Cortex of kidney (tissue), 1 donor: Measurements from ENCODE around the gene ABCA2.

Experiments
- DNase-seq: peaks from one replicate; lab custom pipeline; 2025; lab: John Stamatoyannopoulos, UW

The ABCA2 gene

GRCh38 chr9:137029058-137029936, 1.3 kb upstream of the ABCA2 start:
- DNase-seq = no peak

DNA sequence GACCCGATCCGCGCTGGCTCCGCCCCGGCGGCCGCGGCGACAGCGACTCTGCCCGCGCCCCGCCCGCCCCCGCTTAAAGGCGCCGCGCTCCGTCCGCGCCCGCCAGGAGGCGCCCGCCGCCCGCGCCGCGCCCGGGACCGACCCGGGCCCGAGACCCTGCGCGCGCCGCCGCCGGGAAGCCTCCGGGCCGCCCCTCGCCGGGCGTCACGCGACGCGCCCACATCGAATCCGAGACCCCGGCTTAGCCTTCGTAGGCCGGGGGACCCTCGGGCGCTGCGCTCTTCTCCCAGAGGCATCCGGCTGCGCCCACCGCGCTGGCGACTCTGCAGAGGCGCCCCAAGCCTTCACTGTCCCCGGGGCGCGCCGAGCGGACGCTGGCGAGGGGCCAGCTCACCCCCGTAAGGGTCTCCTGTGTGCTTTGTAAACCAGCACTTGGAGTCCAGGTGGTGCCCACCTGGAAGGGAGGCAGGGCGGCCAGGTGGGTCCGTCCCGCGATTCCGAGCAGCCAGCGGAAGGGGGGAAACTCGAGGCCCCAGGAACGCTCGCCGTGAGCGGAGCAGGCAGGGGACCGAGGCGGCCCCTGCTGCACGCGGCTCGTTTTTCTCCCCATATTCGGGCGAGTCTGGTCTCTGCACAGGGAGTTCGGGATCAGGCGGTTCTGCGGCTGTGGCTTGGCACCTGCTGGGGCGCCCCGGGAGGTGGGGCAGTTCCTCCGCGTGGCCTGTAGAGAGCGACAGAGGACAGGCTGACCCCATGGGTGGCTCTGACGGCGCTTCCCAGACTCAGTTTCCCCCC, 423 bp upstream of the ABCA2 start:
- DNase-seq = no peak

DNA sequence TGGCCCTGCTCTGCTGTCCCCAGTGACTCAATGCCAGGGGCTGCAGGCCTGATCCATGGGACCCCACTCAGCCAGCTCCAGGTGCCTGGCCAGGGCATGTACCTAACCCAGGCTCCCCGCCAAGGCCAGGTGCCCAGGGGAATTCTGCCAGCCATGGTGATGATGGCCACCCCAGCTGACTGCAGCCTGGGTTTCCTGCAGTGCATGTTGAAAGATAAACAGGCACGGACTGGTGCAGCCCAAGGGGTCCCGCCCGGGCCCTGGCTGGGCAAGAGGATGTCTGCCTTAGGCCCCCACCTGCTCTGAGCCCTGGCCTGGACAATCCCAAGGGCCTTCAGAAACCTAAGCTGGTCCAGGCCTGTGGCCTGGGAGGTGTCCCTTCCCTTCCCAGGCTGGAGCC, 1.2 kb downstream of the ABCA2 start:
- DNase-seq = no peak

DNA sequence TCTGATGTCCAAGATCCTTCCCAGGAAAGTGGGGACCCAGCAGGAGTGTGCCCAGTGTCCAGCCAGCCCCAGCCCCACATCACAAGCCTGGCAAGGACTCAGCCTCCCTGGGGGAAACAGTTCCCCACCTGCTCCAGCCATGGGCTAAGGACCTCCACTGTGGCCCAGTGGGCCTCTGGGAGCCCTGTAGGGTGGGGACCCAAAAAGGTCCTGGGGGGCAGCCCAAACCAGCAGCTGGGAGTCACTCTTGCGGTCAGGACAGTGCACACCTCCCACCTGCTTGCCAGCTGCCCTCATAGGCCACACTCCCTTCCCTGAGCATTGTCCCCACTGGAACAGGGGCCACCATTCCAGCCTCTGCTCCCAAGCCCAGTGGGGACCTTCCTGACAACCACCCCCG, 1.7 kb downstream of the ABCA2 start:
- no peak for DNase-seq

GRCh38 chr9:137025517-137025966, 2.5 kb downstream of the ABCA2 start:
- DNase-seq = no peak

- DNase-seq = no peak
Observed at GRCh38 chr9:137023583-137023991, 4.5 kb downstream of the ABCA2 start.

DNA sequence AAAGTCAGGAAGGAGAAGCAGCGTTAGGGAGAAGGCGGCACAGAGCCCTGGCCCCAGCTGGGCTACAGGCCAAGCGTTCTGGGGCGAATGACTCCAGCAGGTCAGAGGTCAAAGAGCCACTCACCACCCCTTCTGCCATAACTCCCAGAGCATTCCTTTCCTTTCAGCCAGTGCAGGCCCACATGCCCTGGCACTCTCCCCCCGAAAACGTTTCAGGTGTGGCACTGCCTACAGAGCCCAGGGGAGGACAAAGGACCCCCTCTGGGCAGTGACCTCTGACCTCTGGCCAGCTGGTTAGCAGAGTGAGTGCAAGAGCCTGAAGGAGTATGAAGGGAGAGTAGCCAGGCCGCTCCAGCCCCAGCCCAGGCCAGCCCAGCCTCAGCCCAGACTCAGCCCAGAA, 4.9 kb downstream of the ABCA2 start:
- DNase-seq = no peak

GRCh38 chr9:137022662-137023008, 5.4 kb downstream of the ABCA2 start:
- DNase-seq = no peak

DNA sequence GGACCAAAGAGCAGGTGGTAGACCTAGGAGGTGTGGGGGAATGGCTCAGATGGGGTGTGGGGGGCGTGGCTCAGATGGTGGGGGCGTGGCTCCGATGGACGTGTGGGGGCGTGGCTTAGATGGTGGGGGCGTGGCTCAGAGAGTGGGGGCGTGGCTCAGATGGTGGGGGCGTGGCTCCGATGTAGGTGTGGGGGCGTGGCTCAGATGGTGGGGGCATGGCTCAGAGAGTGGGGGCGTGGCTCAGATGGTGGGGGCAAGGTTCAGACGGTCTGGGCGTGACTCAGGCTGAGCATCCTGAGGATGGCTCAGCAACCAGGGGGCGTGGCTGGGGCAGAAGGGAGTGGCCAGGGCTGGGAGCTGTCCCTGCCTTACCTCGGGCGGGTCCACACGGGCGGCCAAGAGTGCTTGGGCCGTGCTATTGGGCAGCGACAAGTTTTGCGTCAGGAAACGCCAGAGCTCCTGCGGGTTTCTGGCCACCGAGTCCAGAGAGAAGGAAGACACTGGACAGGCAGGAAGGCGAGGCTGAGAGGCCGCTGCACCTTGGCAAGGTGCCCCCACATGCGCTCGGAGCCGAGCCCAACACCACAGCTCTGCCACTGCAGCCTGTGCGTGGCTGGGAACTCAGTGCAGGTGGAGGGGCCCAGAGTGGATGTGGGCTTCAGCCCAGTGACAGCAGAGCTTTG, 5.9 kb downstream of the ABCA2 start:
- DNase-seq = no peak

GRCh38 chr9:137021568-137021978, 6.5 kb downstream of the ABCA2 start:
- DNase-seq = no peak

DNA sequence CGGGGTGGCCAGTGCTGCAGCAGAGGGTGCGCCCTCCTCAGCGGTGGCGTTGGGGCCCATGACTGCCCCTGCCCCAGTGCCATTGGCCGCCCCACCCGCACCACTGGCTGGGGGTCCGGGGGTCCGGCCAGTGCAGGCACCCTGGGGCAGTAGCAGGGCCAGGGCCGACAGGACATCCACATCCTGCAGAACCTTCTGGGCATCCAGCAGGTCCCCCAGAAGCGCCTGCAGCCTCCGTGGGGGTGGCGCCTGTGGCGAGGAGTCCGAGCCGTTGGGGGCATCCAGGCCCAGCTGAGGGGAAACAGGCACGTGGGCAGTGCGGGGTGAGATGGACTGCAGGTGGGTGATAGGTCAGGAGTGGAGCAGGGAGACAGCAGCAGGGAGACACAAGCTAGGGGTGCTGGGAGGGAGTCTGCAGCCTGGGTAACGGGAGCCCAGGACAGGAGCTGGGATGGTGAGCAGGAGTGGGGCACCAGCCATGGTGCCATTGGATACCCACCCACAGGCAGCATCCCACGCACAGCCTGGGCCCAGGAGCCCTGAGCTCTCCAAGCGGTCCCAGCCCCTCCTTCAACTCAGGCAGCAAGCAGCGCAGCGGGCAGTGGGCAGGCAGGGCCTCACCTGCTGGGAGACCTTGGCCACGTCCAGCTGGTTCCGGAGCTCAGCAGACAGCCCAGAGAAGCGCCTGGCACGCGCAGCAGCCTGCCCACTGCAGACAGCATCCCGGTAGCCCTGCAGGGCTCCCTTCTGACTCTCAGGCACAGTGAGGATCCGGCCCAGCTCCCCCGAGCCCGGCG, 7.1 kb downstream of the ABCA2 start:
- no peak for DNase-seq

GRCh38 chr9:137019891-137020683, 8.0 kb downstream of the ABCA2 start:
- DNase-seq = no peak

DNA sequence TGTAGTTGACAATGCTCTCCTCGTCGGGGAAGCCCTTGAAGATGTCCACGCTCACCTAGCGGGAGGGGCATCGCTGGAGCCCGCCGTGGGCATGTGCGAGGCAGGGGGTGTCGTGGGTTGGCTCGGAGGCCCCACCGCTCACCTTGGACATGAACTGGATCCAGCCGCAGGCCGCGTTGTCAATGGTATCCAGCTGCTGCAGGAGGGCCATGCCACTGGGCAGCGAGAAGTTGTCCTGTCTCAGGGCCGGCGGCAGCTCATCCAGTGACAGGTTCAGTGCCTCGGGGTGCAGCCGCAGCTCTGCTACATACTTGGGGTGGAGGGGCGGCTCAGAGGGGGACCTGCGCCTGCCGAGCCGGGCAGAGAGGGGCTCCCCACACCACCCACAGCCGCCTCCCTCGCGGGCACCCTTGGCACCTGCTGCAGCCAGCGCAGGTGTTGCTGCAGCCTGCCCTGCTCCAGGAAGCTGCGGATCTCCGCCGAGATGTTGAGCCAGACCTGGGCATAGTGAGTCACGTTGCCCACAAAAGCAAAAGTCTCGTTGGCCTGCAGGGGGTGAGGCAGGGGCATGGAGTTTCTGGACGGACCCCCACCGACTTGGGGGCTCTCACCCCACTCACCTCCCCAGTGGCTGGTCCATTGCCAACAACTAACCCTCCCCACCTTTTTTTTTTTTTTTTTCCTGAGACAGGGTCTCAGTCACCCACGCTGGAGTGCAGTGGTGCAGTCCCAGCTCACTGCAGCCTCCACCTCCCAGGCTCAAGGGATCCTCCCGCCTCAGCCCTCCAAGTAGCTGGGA, 9.1 kb downstream of the ABCA2 start:
- DNase-seq = no peak

- no peak for DNase-seq
Observed at GRCh38 chr9:137017791-137018497, 10.1 kb downstream of the ABCA2 start.

DNA sequence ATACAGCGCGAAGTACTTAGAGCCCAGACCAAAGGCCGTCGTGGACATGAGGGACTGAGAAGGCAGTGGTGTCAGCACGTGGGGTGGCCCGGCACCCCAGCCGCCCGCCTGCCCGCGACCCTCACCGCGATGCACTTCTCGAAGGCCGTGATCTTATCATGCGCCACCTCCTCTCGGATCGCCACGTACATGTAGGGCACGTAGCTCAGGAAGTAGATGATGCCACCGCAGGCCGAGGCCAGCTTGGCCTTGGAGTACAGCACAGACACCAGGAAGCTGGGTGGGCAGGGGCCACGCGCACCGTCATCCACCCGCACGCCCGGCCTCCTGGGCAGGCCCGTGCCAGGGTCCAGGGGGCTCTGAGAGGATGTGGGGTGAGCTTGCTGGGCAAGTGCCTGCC, 11.0 kb downstream of the ABCA2 start:
- no peak for DNase-seq

- no peak for DNase-seq
Observed at GRCh38 chr9:137016436-137016835, 11.6 kb downstream of the ABCA2 start.

- no peak for DNase-seq
Observed at GRCh38 chr9:137015976-137016375, 12.1 kb downstream of the ABCA2 start.

GRCh38 chr9:137015540-137015930, 12.5 kb downstream of the ABCA2 start:
- DNase-seq = no peak

- no peak for DNase-seq
Observed at GRCh38 chr9:137014776-137015539, 13.1 kb downstream of the ABCA2 start.
